ENCODE measurements around the gene RPS6KL1.

Gene RPS6KL1

GRCh38 chr14:74922752-74923401 lies at the start of gene RPS6KL1:
Gene RPS6KL1 (minus strand): TSS chr14:74923260. CDS start chr14:74921541, 1,719 bp downstream.
- DNase-seq (ENCODE audit: low read depth) = peak; percentile 21

- no peak for DNase-seq (ENCODE audit: low read depth)
These were observed 45.8 kb upstream of the RPS6KL1 start for GRCh38 chr14:74968811-74969210.

GRCh38 chr14:74965486-74966153 lies 42.6 kb upstream of the RPS6KL1 start:
- no peak for DNase-seq (ENCODE audit: low read depth)

GRCh38 chr14:74964787-74965485 lies 41.9 kb upstream of the RPS6KL1 start:
- DNase-seq (ENCODE audit: low read depth) = no peak

GRCh38 chr14:74963705-74964271 lies 40.7 kb upstream of the RPS6KL1 start:
- DNase-seq (ENCODE audit: low read depth) = no peak

- no peak for DNase-seq (ENCODE audit: low read depth)
These were observed 40.2 kb upstream of the RPS6KL1 start for GRCh38 chr14:74963178-74963704.

GRCh38 chr14:74962493-74962892 lies 39.4 kb upstream of the RPS6KL1 start:
- DNase-seq (ENCODE audit: low read depth) = no peak

- no peak for DNase-seq (ENCODE audit: low read depth)
These were observed 39.0 kb upstream of the RPS6KL1 start for GRCh38 chr14:74962046-74962445.

GRCh38 chr14:74961238-74961911 lies 38.3 kb upstream of the RPS6KL1 start:
- no peak for DNase-seq (ENCODE audit: low read depth)

GRCh38 chr14:74960736-74961135 lies 37.7 kb upstream of the RPS6KL1 start:
- no peak for DNase-seq (ENCODE audit: low read depth)

GRCh38 chr14:74959596-74960180 lies 36.6 kb upstream of the RPS6KL1 start:
- DNase-seq (ENCODE audit: low read depth) = no peak

- DNase-seq (ENCODE audit: low read depth) = no peak
These were observed 33.4 kb upstream of the RPS6KL1 start for GRCh38 chr14:74956280-74957072.

GRCh38 chr14:74956027-74956279 lies 32.9 kb upstream of the RPS6KL1 start:
- DNase-seq (ENCODE audit: low read depth) = no peak

GRCh38 chr14:74955229-74956026 lies 32.4 kb upstream of the RPS6KL1 start, which contains the start of gene PGF:
Gene PGF (minus strand): TSS chr14:74955597. CDS start chr14:74955242, 355 bp downstream.
- no peak for DNase-seq (ENCODE audit: low read depth)

GRCh38 chr14:74954947-74955228 lies 31.8 kb upstream of the RPS6KL1 start:
- DNase-seq (ENCODE audit: low read depth) = no peak

GRCh38 chr14:74954232-74954946 lies 31.3 kb upstream of the RPS6KL1 start:
- no peak for DNase-seq (ENCODE audit: low read depth)

GRCh38 chr14:74953686-74954085 lies 30.6 kb upstream of the RPS6KL1 start:
- DNase-seq (ENCODE audit: low read depth) = no peak

- DNase-seq (ENCODE audit: low read depth) = no peak
These were observed 29.8 kb upstream of the RPS6KL1 start for GRCh38 chr14:74952697-74953484.

GRCh38 chr14:74952180-74952665 lies 29.2 kb upstream of the RPS6KL1 start:
- no peak for DNase-seq (ENCODE audit: low read depth)
